OCI-LY3 (cell line): ENCODE measurements around the gene C1QTNF1.
"Not testable (repeated sequence)": the region's sequence is repeated elsewhere in the genome, so short reads cannot be mapped to it uniquely, and the experiment has no call there.

Experiments
- H2AFZ ChIP-seq: fragments of 200-600, 300-600 bp; shearing (Covaris generic); 2 replicates; pipeline ENCODE4 v1.6.0; 2014; ENCODE audit warnings: antibody characterized with exemption, low read depth, low read length
- H3K27ac ChIP-seq: fragments of 200-600, 300-600 bp; sonication (generic); 2 replicates; pipeline ENCODE4 v1.5.1; 2014; ENCODE audit warnings: mild to moderate bottlenecking, low read length, moderate library complexity, mixed read lengths
- H3K27me3 ChIP-seq: fragments of 200-600, 300-600 bp; sonication (generic); 2 replicates; pipeline ENCODE4 v1.6.1; 2014; ENCODE audit warnings: low read depth, low read length, mixed read lengths
- H3K36me3 ChIP-seq: fragments of 200-600, 300-600 bp; sonication (generic); replicated peaks from 2 replicates; pipeline ENCODE3; 2014; ENCODE audit warnings: low read depth, low read length, mixed read lengths
- H3K4me1 ChIP-seq: fragments of 300-600, 200-600 bp; sonication (generic); 2 replicates; pipeline ENCODE4 v1.6.1; 2014; ENCODE audit warnings: low read length, mixed read lengths
- H3K4me2 ChIP-seq: fragments of 200-600, 300-600 bp; sonication (generic); 2 replicates; pipeline ENCODE4 v1.6.1; 2014; ENCODE audit warnings: low read length, mixed read lengths
- H3K4me3 ChIP-seq: fragments of 300-600, 200-600 bp; sonication (generic); 2 replicates; pipeline ENCODE4 v1.5.1; 2014; ENCODE audit warnings: antibody characterized with exemption, mild to moderate bottlenecking, low read length, moderate library complexity
- H3K79me2 ChIP-seq: fragments of 300-600, 200-600 bp; shearing (Covaris generic); 2 replicates; pipeline ENCODE4 v1.6.1; 2014; ENCODE audit warnings: mild to moderate bottlenecking, low read length, mixed read lengths
- H3K9ac ChIP-seq: fragments of 300-600, 200-600 bp; shearing (Covaris generic); 2 replicates; pipeline ENCODE4 v1.6.0; 2014; ENCODE audit warnings: mild to moderate bottlenecking, low read length, moderate library complexity
- H3K9me3 ChIP-seq: fragments of 200-600, 300-600 bp; shearing (Covaris generic); 2 replicates; pipeline ENCODE4 v1.6.1; 2014; ENCODE audit warnings: low read length, mixed read lengths; ENCODE audit not compliant: insufficient read depth
- H4K20me1 ChIP-seq: fragments of 200-600, 300-600 bp; sonication (generic); 2 replicates; pipeline ENCODE4 v1.6.1; 2016; ENCODE audit warnings: low read length, mixed read lengths; ENCODE audit not compliant: insufficient read depth
- CTCF ChIP-seq: fragments of 200-600, 300-600 bp; sonication (generic); IDR thresholded peaks from 2 replicates; pipeline ENCODE4 v1.5.1; 2014; ENCODE audit warnings: antibody characterized with exemption, low read length, low read depth
- EZH2phosphoT487 ChIP-seq: fragments of 200-600 bp; shearing (Covaris generic); IDR thresholded peaks from 2 replicates; pipeline ENCODE4 v1.6.1; 2018; ENCODE audit warnings: antibody characterized with exemption, mixed run types, low read depth

The C1QTNF1 gene

GRCh38 chr17:79072544-79072943 is 48.6 kb downstream of the C1QTNF1 start:
- H3K4me3 ChIP-seq, result no peak overlapping the region
- H4K20me1 ChIP-seq, result no peaks in the 10 kb centered on the region
- no peaks in the 10 kb centered on the region for H3K9me3 ChIP-seq
- no peaks in the 10 kb centered on the region for H3K36me3 ChIP-seq
- H3K9ac ChIP-seq, result no peak overlapping the region
- H3K4me2 ChIP-seq, result no peak overlapping the region
- H3K27me3 ChIP-seq, result no peaks in the 10 kb centered on the region
- no peak overlapping the region for H2AFZ ChIP-seq
- 0 out of 2 replicates have a peak, but pooled peaks cover 4% of the 10 kb centered on the region for H3K4me1 ChIP-seq
- H3K79me2 ChIP-seq, result no peaks in the 10 kb centered on the region
- no peak for TF ChIP-seq EZH2phosphoT487
- no peak for TF ChIP-seq CTCF
- H3K27ac ChIP-seq, result no peak overlapping the region

GRCh38 chr17:79073016-79073705 is 49.2 kb downstream of the C1QTNF1 start:
- no peaks in the 10 kb centered on the region for H3K27me3 ChIP-seq
- H2AFZ ChIP-seq, result no peak overlapping the region
- no peak overlapping the region for H3K27ac ChIP-seq
- TF ChIP-seq EZH2phosphoT487, result no peak
- TF ChIP-seq CTCF, result no peak
- H3K4me3 ChIP-seq, result no peak overlapping the region
- H4K20me1 ChIP-seq, result no peaks in the 10 kb centered on the region
- no peaks in the 10 kb centered on the region for H3K9me3 ChIP-seq
- no peaks in the 10 kb centered on the region for H3K36me3 ChIP-seq
- no peak overlapping the region for H3K9ac ChIP-seq
- no peaks in the 10 kb centered on the region for H3K79me2 ChIP-seq
- H3K4me2 ChIP-seq, result no peak overlapping the region
- H3K4me1 ChIP-seq, result 0 out of 2 replicates have a peak, but pooled peaks cover 4% of the 10 kb centered on the region

- no peak overlapping the region for H2AFZ ChIP-seq
- H3K4me2 ChIP-seq, result no peak overlapping the region
Measured at GRCh38 chr17:79073706-79074088, 49.7 kb downstream of the C1QTNF1 start.

GRCh38 chr17:79074121-79074648 is 50.2 kb downstream of the C1QTNF1 start:
- Histone ChIP-seq H3K4me2 (peak overlapping the region; percentile 76), H3K4me3 (peak overlapping the region; percentile 76), H2AFZ (peak overlapping the region; percentile 79; the same call in 1 of the 2 replicates)
- H3K36me3 ChIP-seq, H3K27ac ChIP-seq, H3K9me3 ChIP-seq, H3K27me3 ChIP-seq, H3K4me1 ChIP-seq, H3K79me2 ChIP-seq, H3K9ac ChIP-seq, H4K20me1 ChIP-seq: not testable (repeated sequence)

More at GRCh38 chr17:79073706-79074088, 49.7 kb downstream of the C1QTNF1 start:
- Histone ChIP-seq H3K27ac (no peak overlapping the region), H3K36me3 (no peaks in the 10 kb centered on the region), H3K9ac (no peak overlapping the region), H3K9me3 (no peaks in the 10 kb centered on the region), H3K4me3 (no peak overlapping the region), H3K4me1 (0 out of 2 replicates have a peak, but pooled peaks cover 4% of the 10 kb centered on the region), H3K79me2 (no peaks in the 10 kb centered on the region), H3K27me3 (no peaks in the 10 kb centered on the region), H4K20me1 (no peaks in the 10 kb centered on the region)
- no peak for TF ChIP-seq EZH2phosphoT487
- no peak for TF ChIP-seq CTCF
